COLO829 (cell line): ENCODE results near the gene OMA1.
"Not testable (repeated sequence)": the region's sequence is repeated elsewhere in the genome, so short reads cannot be mapped to it uniquely, and the experiment has no call there.

ENCODE experiments used
- DNase-seq: peaks from one replicate; pipeline ENCODE4 v3.0.0; 2012; ENCODE audit warnings: low spot score

The OMA1 gene

DNA sequence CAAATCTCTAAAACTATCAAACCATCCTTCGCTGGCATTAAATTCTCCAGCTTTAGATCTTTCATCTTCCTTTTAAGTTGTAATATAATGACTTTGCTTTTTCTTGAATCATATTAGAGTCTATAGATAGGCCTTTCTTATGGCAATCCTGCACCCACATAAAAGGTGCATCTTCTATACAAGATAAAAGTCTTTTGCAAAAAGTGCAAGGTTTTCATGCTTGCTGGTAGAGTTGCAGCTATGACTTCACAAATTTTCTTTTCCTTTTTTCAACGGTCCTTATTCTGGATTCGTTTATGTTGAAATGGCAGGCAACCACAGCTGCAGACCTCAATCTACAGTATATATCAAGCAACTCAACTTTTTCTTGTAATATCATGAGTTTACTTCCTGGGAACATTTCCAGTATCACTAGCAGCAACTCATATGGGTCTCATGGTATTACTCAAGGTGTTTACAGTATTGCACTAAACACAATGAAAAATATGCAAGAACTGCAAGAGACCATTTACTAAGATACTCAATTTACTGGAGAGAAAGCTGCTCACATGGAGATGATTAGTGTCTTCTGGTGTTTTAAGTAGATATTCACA lies 22.1 kb downstream of the OMA1 start:
- DNase-seq: no peak

DNA sequence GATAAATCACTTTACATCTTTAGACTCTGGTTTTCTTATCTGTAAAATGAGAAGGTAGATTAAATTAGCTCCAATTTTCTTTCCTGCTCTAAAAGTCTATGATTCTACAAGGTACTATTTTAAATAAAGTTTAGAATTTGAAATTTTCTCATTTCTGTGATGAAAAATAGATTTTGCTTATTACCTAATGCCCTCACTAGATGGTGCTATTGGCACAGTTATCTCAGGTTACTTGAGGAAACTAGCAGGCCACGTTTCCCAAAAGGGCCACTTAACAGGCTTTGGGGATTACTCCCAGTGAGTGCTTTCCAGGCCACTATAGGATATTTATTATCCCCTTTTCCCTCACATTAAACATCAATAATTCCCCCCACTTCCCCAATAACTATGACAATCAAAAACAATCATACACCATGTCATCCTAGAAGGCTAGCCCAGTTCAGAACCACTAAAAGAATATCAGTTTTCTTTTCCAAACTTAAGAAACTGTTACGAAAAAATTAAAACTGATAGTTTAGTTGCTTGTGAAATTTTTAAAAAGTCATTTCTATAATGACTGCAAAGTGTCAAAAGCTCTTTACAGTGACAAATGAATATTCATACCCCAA lies 30.6 kb downstream of the OMA1 start:
- peak; percentile 52 for DNase-seq

DNA sequence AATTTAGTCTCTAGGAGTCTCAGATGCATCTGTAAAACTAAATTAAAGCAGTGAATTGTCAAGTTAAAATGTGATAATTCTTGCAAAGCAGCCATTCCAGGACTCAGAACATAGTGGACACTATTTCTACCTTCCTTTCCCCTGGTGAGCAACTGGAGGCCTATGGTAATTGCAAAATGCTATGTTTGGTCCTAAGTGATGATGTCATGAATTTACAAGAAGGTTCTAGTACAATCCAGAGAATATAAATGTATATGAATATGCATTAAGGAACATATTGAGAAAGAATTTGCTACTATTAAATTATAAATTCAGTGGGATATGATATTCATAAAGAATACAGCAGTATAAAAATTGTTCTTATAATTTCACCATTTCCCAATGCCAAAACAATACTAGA lies 32.6 kb downstream of the OMA1 start:
- DNase-seq: no peak

DNA sequence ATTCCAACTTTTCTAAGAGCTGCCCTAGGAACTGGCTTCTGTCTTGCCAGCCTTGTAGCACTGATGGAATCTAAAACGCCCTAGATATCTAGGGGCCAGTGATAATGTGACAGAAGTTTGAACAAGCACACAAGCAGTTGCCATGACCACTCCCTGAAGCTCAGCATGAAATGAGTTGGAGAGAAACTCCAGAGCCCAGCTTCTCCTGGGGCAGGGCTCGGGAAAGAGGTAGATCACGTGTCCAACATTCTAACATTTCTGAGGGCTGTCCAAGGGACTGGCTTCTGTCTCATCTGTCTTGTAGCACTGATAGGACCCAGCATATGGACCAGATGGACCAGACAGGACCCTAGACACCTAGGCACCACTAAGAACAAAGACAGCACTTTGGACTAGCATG lies 37.9 kb downstream of the OMA1 start:
- DNase-seq: no peak

DNA sequence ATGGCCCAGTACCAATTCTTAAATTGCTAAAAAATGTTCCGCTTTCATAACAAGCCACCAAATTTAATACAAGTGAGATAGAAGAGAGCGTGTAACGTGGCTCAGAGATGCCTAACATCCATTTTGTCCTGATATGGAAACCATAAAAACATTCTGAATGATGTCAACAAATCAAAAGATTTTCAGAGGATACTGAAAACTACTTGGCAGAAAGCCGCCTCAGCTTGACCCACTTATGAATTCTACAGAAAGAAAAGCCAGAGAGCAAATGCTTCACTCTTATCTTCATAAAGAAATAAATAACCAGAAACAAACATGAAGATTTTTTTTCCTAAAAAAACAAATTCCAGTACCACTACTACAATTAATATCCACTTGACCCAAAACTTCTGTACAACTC lies 41.2 kb downstream of the OMA1 start:
- no peak for DNase-seq

DNA sequence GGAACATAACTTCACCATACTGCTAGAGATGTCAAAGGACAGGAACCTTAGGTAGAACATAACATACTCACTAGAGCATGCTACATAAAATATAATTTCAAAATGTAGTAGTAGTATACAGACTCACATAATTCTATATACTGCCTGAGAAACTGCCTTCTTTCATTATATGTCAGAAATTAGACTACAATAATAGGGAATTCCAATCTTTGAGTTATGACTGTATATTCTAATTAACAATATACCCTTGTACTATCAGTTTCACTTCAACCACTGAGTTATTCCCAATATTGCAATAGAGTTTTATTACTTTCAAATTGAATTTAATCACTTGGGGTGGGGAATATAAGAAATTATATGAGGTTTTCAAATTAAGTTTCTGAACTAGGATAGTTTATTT lies 44.0 kb downstream of the OMA1 start:
- DNase-seq: no peak

DNA sequence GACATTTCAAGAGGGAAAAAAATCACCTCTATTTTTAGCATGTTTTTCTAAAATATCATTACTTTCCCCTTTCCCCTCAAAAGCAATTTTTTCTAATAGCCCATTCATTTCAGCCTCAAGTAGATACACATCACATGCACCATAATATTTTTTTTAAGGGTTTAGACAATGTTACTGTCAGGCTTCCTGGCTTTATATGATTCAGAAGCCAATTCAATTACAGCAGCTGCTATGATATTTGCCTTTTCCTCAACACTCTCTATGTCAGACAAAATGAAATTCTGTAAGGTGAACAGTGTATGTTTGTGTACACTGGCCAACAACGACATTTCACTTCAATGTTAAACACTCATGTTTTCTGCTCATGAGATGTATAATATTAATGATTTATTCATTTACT lies 46.5 kb downstream of the OMA1 start:
- peak; percentile 22 for DNase-seq

DNA sequence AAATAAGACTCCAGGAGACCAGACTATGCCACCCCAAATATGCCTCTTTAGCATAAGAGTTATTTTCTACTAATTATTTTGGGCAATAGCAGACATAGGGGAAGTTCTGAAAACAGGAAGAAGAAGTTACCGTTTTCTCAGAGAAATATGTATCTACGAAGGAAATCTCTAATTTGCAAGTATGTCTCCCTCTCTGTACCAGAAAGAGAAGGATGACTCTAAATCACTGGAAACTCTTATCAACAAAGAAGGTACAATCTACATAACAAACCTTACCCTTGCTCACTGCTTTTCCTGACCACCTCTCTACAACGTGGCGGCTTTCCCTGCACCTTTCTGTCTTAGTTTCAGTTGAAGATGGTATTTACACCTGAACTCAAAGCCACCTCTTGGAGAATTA lies 49.0 kb downstream of the OMA1 start:
- no peak for DNase-seq

DNA sequence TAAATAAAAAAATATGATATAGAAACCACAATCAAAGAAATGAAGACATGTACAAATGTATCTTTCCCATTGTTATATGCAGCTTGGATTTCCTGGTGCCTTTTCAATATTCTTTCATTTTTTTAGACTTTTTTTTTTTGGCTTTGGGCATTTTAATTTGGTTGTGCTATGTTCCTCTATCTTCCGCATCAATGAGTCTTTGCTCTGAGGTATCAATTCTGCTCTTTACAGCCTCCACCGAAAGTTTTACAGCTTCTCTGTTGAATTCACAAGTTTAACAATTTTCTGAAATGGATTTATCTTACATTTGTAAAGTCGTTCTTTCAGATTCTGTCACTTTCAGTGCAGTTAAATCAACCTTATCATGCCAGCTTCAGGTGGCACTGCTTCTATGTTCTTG lies 50.5 kb downstream of the OMA1 start:
- no peak for DNase-seq

DNA sequence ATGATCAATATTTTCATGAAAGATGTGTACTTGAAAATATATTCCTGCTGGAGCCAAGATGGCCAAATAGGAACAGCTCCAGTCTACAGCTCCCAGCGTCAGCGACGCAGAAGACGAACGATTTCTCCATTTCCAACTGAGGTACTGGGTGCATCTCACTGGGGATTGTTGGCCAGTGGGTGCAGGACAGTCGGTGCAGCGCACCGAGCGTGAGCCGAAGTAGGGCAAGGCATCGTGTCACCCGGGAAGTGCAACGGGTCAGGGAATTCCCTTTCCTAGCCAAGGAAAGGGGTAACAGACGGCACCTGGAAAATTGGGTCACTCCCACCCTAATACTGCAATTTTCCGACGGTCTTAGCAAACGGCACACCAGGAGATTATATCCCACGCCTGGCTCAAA lies 57.6 kb downstream of the OMA1 start:
- not testable (repeated sequence) for DNase-seq

DNA sequence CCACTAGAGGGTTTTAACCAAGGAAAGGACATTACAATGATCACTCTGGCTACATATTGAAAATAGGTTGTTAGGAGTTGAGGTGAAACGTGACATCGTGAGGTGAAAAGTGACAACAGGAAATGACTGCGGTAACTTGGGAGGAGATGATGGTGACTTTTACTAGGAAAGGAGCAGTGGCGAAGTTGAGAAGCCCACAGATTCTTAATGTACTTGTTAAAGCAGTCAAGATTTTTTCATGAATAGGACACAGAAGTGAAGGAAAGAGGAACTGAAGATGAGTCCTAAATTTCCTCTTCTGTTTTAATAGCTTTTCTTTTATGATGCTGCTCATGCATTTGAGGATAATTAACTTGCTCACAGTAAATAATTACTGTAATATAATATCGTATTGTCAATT lies 59.5 kb downstream of the OMA1 start:
- DNase-seq: no peak

DNA sequence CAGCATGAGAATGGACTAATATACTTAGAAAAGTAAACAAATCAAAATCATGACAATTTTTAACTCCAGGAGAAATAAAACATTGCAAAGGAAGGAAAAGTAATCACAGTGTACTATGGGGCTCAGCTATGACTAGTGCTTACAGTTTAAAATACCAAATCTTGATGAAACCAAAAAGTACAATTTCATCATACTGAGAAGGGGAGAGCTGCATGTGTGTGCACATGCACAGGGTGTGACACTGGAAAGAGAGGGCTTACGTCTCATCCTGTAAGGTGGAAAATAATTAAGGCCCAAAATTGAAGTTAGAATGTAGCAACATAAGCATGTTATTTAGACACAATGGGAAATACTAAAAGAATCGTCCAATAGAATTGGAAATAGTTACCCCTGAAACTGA lies 64.6 kb downstream of the OMA1 start:
- DNase-seq: no peak

DNA sequence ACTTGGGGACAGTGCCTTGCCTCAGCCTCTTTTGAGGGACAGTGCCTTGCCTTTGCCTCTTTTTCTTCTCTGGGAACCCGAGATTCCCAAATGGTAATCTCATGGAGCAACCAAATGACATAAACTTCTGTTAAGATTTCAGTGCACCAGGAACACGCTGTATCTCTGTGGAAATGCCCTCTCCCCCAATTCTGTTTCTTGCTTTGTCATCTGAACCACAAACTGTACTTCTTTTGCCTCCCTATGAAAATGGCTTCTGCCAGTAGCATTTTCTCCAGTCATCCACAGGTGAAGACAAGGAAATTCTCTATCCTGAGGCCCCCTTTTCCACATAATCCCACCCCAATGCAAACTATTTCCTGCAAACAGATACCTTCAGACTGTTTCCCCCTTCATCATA lies 66.3 kb downstream of the OMA1 start:
- DNase-seq: no peak

DNA sequence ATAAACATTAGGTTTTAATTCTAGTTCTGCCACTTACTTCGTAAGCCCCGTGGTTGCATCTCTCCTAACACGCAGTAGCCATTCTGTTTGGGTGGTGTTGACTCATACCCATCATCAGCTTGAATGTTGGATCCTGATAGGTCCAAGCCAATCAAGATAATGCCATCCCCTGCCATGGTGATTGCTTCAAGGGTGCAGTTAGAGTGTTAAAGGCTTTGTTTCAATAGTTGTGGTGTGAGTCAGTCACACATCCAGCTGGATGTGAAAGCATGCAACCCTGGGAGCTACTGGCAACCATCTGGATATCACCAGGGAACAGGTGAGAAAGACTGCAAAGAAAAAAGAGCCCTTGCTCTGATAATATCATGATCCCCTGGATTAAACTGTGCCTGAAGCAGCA lies 69.1 kb downstream of the OMA1 start:
- no peak for DNase-seq

DNA sequence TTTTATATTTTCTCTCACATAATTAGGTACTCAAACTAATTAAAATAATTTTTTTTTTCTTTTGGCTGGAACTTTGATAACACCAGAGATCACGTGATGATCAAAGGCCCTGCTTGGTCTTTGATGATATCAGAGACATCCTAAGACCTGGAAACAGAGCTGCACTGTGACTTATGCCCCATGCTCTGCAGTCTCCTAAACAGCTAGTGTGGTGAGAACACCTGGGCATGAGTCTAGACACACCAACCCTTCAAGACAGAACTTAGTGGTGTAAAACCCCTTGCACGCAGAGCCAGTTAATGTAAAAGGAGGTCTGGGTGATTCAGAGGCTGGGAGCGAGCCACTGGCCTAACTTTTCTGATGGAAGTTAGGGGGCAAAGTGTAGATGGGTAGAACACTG lies 70.3 kb downstream of the OMA1 start:
- no peak for DNase-seq

DNA sequence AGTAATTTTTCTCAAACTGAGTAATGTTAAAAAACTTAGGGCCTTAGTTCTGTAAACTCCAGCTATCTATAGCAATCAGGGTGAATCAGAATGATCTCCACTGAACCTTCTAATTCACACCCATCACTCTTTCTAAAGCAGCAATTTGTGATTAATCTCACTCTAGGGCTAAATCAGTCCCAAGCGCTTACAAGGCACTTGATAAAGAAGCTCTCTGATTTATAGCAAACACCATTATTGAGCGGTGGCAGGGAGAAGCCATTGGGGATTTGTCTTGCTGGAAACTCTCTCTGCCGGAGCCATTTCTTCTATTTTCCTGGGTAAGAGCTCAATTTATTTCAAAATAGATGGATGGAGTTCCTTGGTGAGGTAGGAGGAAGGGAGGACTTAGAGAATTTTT lies 77.0 kb downstream of the OMA1 start:
- no peak for DNase-seq

DNA sequence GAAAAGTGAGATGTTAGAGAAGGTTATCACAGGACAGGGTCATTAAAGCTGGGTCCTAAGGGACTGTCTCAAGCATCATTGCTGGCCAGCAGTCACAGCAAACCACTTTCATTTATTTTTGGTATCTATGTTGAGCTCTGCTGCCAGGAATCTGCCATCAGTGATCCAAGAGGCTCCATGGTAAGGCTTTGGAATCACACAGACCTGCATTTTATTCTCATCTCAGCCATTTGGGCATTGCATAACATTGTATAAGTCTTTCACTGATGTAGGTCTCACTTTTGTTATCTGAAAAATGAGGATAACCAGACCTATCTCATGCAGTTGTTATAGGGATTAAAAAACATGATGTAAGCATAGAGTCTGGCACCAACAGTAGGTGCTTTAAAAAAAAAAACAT lies 77.5 kb downstream of the OMA1 start:
- DNase-seq: no peak

DNA sequence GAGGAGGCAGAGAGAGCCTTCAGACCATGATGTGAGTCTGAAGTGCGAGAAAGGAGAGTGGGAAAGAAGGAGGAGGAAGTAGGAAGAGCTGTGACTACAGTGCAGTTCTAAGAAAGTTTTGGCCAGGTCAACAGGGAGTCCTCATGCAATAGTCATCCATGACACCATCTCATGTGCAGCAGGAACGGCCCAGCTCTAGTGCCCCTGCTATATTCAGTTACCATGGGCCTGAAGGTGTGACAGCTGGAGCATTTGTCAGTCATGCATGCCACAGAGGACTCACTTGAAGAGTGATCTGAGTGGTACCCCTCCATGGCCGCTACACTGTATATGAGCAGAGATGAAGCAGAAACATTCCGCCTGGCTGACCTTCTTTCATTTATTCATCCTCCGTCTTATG lies 77.9 kb downstream of the OMA1 start:
- no peak for DNase-seq

DNA sequence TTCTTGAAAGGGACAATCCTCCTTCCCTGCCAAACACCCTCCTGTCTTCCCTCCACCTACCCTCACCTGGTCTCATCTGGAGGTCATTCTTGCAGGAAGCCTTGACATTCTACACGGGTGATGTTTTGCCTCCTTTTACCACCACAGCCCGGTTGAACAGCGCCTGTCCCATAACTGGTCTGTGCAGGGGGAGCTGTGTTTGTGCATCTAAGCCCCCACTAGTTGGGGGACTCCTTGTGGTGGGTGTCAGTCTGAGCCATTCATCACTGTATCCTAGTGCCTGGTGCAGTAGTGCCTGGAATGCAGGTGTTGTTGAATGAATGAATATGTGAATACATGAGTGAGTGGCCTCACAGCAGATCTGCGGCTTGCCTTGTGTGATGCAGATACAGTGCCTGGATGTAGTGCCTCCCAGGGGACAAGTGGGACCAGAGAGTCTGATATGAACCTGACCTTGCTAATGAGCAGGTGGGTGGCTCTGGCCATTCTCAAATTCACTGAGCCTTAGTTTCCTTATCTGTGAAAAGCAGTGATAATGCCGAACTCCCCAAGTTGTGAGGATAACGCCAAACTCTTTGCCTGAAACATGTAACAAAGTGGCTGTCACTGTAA lies 79.8 kb downstream of the OMA1 start:
- no peak for DNase-seq

DNA sequence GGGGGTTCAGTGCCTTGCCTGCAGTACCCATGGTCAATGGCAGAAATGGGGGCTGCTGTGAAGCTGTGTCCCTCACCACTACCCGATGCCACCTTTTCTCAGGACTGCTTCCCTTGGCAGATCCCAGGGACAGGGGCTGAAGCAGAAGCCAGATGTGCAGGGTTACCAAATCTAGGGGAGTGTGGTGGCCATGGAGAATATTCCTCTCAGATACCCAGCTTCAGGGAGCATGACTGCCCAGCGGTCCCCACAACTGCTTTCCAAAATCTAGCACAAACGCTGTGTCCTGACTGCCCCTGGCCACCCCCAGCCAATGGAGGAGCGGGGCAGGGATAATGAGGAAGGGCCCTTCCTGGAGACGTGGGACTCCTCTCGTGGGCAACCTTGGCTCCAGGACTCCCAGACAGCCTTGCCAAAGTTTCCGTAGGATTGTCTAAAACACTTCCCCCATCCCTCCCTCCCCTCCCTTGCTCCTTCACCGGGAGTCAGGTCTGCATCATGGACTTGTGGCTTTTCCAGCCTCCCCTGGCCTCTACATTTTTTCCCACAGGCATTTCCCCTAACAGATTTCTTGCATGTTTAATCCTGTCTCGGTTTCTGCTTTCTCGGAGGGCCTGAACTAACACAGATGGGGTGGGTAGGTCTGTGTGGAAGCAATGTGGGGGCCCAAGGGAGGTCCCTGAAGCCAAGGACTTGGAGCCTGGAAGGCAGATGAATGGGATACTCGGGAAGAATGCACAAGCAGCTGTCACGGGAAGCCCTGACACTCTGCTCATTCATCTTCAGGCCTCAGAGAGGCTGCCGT lies 80.5 kb downstream of the OMA1 start:
- no peak for DNase-seq

DNA sequence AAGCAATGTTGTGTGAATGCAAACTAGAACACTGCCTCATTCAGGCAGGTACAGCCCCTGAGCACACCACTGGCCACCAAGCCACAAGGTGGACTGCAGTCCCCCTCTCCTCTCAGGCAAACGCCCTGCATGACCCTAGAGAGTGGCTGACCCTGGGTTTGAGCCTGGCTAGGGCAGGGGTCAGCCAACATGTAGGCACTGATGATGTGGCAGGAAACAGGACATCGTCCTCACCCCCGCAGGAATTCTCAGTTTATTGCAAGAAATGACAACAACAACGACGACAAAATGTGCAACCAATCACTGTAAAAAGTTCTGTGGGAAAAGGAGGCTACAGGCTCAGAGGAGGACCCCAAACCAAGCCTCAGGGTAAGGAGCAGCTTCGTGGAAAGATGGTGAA lies 81.3 kb downstream of the OMA1 start:
- DNase-seq: no peak

DNA sequence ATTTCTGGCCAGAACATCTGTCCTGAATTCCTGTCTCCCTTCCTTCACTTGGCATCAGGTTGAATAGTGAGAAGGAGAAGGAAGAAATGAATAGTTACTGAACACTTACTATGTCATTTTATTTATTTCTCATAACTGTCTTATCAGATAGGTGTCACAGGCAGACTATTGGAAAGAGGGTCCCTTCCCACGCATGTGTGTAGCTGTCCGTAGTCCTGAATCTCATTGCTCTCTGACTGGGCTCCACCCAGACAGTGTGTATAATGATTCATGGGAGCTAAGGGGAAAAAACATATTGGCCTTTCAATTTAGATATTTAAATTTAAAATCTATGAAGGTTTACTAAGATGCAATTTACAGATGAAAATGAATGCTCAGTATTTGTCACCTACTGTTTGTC lies 86.1 kb downstream of the OMA1 start:
- DNase-seq: no peak

DNA sequence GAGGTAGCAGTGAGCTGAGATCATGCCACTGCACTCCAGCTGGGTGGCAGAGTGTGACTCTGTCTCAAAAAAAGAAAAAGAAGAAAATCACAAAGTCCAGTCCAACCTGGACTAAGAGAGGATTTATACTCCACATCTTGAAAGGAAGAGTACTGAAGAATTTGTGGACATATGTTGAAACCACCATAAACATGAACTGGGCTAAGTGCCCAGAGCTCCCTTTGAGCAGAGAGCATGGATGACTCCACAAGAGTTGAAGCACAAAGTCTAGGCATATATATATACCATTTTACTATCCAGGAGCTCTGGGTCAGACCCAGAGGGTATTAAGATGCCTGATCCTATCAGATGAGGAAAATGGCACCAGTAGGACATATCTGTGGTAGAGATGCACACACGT lies 86.6 kb downstream of the OMA1 start:
- DNase-seq: no peak
